Neutrophil (primary cell): Measurements from ENCODE around the gene YWHAG.

Experiments
- H3K27ac ChIP-seq: fragments of 200-600 bp; sonication (generic); 2 replicates; pipeline ENCODE4 v1.5.1; 2016; ENCODE audit warnings: mild to moderate bottlenecking, moderate library complexity
- H3K27me3 ChIP-seq: fragments of 200-600 bp; sonication (generic); 2 replicates; pipeline ENCODE4 v1.6.0; 2016; ENCODE audit warnings: mild to moderate bottlenecking
- H3K36me3 ChIP-seq: fragments of 200-600 bp; sonication (generic); 2 replicates; pipeline ENCODE4 v1.5.1; 2017
- H3K4me1 ChIP-seq, 2 experiments: fragments of 200-600 bp in 1 of 2; sonication (generic) in 1 of 2; 1 replicate in 1 of 2; 2 replicates in 1 of 2; pipeline versions ENCODE4 v1.5.1 to v1.6.1; 2013 to 2016; ENCODE audit warnings: low read depth in 1 of 2, low read length in 1 of 2, mild to moderate bottlenecking in 1 of 2, moderate library complexity in 1 of 2; ENCODE audit not compliant: control insufficient read depth in 1 of 2, insufficient read depth in 1 of 2
- H3K4me3 ChIP-seq, 2 experiments: fragments of 200-600 bp in 1 of 2; sonication (generic) in 1 of 2; 1 replicate in 1 of 2; 2 replicates in 1 of 2; pipeline ENCODE4 v1.5.1; 2013 to 2016; ENCODE audit warnings: low read depth in 1 of 2, low read length in 1 of 2, mild to moderate bottlenecking in 1 of 2, moderate library complexity in 1 of 2
- H3K9me3 ChIP-seq: fragments of 200-600 bp; sonication (generic); 2 replicates; pipeline ENCODE4 v1.5.1; 2016
- TF ChIP-seq, protein P1 (sequence below): fragments of 200-600 bp; sonication (generic); IDR thresholded peaks from 2 replicates; pipeline ENCODE4 v1.5.1; 2016; ENCODE audit warnings: antibody characterized with exemption

The YWHAG gene

DNA sequence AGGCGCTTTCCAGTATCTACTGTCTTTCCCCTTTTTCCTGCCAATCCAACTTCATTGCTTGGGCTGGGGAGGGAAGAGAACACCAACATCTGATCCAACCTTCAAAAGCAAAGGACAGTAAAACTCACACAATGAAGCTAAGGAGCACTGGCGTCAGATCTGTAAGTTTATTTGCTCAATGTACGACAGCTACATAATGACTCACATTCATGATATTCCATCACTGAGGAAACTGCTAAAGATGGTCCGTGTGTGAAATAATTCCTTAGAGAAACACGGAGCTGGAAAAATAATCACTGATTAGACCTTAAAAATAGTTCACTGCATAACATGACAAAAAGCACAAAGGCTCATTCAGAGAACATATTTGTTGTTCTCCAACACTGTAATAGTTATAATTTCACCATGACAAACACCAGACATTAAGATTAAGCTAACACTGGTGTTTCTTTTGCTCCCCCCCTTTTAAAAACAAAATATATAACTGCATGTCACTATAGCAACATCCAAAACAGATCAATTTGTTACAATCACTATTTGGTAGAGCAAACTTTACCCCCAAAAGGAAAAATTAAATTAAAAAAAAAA is 32.1 kb downstream of the YWHAG start:
- Histone ChIP-seq H3K27ac (no peak overlapping the region), H3K4me3 (no peak overlapping the region)

DNA sequence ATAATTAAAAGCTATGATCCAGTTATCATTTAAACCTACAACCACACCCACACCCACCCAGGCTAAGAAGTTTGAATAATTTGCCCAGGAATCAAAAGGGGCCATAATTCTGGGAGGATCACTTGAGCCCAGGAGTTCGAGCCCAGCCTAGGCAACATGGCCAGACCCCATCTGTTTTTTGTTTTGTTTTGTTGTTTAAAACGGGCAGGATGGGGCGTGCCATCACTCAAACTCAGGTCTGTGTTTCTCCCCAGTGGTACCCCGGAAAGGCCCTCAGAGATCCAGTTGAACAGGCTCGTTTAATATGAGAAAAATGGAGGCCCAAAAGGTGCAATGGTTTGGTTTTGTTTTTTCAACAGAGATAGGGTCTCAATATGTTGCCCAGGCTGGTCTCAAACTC is 33.0 kb downstream of the YWHAG start:
- TF ChIP-seq, protein P1, sequence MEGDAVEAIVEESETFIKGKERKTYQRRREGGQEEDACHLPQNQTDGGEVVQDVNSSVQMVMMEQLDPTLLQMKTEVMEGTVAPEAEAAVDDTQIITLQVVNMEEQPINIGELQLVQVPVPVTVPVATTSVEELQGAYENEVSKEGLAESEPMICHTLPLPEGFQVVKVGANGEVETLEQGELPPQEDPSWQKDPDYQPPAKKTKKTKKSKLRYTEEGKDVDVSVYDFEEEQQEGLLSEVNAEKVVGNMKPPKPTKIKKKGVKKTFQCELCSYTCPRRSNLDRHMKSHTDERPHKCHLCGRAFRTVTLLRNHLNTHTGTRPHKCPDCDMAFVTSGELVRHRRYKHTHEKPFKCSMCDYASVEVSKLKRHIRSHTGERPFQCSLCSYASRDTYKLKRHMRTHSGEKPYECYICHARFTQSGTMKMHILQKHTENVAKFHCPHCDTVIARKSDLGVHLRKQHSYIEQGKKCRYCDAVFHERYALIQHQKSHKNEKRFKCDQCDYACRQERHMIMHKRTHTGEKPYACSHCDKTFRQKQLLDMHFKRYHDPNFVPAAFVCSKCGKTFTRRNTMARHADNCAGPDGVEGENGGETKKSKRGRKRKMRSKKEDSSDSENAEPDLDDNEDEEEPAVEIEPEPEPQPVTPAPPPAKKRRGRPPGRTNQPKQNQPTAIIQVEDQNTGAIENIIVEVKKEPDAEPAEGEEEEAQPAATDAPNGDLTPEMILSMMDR, result no peak
- Histone ChIP-seq H3K27ac (no peak overlapping the region), H3K36me3 (peaks cover 10% of the 10 kb centered on the region), H3K9me3 (no peaks in the 10 kb centered on the region), H3K27me3 (no peaks in the 10 kb centered on the region), H3K4me1 (peaks cover 28 to 30% of the 10 kb centered on the region in 2 experiments), H3K4me3 (no peak overlapping the region)

More for the DNA sequence above, 32.1 kb downstream of the YWHAG start:
- Histone ChIP-seq H3K27me3 (no peaks in the 10 kb centered on the region), H3K4me1 (peaks cover 33 to 36% of the 10 kb centered on the region in 2 experiments), H3K9me3 (no peaks in the 10 kb centered on the region), H3K36me3 (peaks cover 10% of the 10 kb centered on the region)
- TF ChIP-seq, protein P1, result no peak

DNA sequence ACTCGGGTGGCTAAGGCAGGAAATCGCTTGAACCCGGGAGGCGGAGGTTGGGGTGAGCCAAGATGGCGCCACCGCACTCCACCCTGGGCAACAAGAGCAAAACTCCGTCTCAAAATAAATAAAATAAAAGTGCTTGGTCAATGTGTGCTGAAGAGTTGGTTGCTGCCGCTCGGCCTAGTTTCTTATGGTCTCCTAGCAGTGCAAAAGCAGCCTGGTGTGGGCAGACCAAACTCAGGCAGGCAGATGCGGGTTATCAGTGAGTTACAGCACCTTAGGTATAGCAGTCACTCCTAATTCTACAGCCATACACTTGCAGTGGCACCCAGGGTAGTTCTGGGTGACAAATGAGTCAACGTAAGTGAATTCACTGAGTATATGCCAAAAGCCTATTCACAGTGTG is 33.7 kb downstream of the YWHAG start:
- H3K4me1 ChIP-seq, result peaks cover 21 to 23% of the 10 kb centered on the region in 2 experiments
- TF ChIP-seq, protein P1, result no peak
- no peaks in the 10 kb centered on the region for H3K27me3 ChIP-seq
- H3K9me3 ChIP-seq, result no peaks in the 10 kb centered on the region
- H3K36me3 ChIP-seq, result peaks cover 10% of the 10 kb centered on the region
- H3K27ac ChIP-seq, result no peak overlapping the region
- no peak overlapping the region for H3K4me3 ChIP-seq

DNA sequence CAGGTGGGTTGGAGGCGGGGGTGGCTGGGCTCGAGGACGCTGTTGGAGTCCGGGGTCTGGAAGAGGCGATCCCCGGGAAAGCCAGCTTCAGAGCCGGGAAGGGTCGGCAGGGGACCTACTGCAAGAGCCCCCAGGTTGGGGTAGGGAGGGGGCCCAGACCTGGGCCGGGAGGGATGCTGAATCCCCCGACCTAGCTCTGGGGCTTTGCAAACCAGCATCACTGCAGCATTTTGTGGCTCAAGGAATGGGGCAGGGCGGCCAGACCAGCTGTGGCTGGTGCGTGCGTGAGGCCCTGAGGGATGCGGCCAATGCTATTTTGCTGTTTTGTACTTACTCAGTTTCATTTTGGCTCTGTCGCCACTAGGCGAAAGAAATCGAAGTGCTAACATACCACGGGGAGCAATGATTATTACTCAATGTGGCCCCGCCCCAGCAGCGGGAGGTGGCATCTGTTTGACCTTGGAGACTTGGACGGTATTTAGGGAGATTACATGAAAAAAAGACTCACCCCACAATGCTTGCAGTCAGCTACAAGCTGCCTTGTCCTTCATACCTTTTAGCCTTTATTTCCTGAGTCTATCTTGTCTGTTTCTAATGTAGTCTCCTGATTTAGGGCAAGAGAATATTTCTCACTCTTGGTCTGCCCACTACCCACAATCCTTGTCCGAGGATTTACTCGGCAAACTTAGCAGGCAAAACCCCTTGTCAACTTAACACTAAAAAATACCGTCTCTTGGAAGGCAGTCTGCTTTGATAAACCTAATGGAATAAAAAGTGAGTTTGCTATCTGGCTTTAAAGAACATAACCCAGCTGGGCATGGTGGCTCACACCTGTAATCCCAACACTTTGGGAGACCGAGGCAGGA is 40.1 kb downstream of the YWHAG start:
- peak overlapping the region; percentile 65 to 85 for H3K4me3 ChIP-seq
- peaks cover 20 to 24% of the 10 kb centered on the region in 2 experiments for H3K4me1 ChIP-seq
- H3K27me3 ChIP-seq, result no peaks in the 10 kb centered on the region
- H3K36me3 ChIP-seq, result no peaks in the 10 kb centered on the region
- TF ChIP-seq, protein P1, result peak; percentile 9
- peak overlapping the region; percentile 65 for H3K27ac ChIP-seq
- H3K9me3 ChIP-seq, result no peaks in the 10 kb centered on the region

DNA sequence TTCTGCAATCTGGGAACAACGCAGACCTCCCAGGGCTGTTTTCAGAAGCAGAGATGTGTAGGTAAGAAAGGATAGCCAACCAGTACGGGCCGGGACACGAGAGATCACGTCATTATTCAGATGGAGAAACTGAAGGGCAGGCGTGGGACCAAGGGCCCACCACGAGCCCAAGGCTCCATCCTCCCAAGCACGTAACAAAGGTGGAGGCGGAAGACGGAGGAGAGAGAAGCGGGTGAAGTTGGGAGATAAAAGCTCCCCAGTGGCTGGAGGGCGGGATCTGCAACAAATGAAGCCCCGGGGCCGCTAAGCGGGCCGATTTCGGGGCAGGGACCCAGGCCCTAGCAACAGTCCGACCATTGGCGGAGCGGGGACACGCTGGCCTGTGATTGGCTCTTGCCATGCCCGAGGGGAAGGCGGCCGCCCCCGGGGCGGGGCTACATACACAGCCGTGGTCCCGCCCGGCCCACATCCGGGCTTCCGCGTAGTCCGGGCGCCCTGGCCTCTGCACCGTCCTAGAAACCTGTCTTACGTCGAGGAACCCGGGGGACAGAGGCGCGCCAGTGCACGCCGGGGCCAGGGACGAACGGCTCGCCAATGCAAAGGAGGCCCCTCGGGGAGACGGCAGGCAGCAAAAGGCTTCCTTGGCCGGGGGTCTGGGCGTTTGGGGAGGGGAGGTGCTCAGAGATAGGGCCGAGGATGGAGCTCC is 40.9 kb downstream of the YWHAG start:
- Histone ChIP-seq H3K36me3 (no peaks in the 10 kb centered on the region), H3K27me3 (no peaks in the 10 kb centered on the region), H3K27ac (peak overlapping the region; percentile 65), H3K4me3 (peak overlapping the region; percentile 65 to 85), H3K9me3 (no peaks in the 10 kb centered on the region), H3K4me1 (peaks cover 20 to 24% of the 10 kb centered on the region in 2 experiments)
- TF ChIP-seq, protein P1, result peak; percentile 38
